Tongue (tissue), 3 donors: ENCODE measurements around the gene DDX4. TPM values are rescaled to one million over a fixed set of nuclear protein-coding genes. Genes with fewer than 3 reads are reported as not detected.

ENCODE experiments used
- DNase-seq: peaks from one replicate; pipeline ENCODE4 v3.0.0-alpha.2; 2015
- small RNA-seq: library from RNA; depleted of rRNA; stranded (forward); fragments of <200 nt; gene quantifications from one replicate; pipeline ENCODE3, GENCODE V24; 2014; ENCODE audit warnings: low replicate concordance
- total RNA-seq: library from RNA; depleted of rRNA; stranded (reverse); fragments of >200 nt; gene quantifications from one replicate; pipeline ENCODE4 v1.2.3, GENCODE V29; 2014

DDX4 gene
- total RNA-seq, 1 donor from 2014 or later: not detected

GRCh38 chr5:55866485-55866884 is 128.6 kb downstream of the DDX4 start:
- DNase-seq: no peak

Small RNA genes lying within 50 kb of the gene (small RNA-seq; reads per million reads assigned to genes)
- gene AC016632.1 (not detected), gene RNA5SP183 (not detected)

Other genes with a start within 250 kb of the DDX4 start
- gene PLPP1, start 203.1 kb upstream of the DDX4 start, total RNA-seq: 141 TPM
- gene SLC38A9, start 25.7 kb upstream of the DDX4 start, total RNA-seq: 33.8 TPM
- gene IL31RA, start 113.3 kb downstream of the DDX4 start, total RNA-seq: 4.1 TPM